Dedifferentiated amniotic fluid mesenchymal stem cell (primary cell): ENCODE measurements around the gene ITGAE.
"Not testable (repeated sequence)": the region's sequence is repeated elsewhere in the genome, so short reads cannot be mapped to it uniquely, and the experiment has no call there.

Experiments
- DNase-seq: peaks from one replicate; pipeline ENCODE4 v3.0.0-alpha.2; 2016; ENCODE audit errors: extremely low spot score

The ITGAE gene

GRCh38 chr17:3795390-3796102 lies 5.4 kb downstream of the ITGAE start:
- DNase-seq, result no peak

GRCh38 chr17:3794557-3795389 lies 6.2 kb downstream of the ITGAE start:
- no peak for DNase-seq

GRCh38 chr17:3794152-3794551 lies 6.8 kb downstream of the ITGAE start:
- DNase-seq, result not testable (repeated sequence)

DNA sequence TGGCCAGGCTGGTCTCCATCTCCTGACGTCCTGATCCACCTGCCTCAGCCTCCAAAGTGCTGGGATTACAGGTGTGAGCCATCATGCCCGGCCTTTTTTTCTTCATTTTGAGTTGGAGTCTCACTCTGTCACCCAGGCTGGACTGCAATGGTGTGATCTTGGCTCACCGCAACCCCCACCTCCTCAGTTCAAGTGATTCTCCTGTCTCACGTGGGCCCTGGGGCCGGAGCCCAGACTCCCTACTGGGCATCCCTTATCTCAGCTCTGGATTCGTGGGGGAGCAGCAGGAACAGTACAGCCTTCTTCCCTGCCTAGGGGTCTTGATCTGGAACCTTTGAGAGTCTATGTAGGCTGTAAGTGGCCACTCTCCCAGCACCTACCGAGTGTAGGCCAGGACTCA lies 7.7 kb downstream of the ITGAE start:
- DNase-seq, result not testable (repeated sequence)

- DNase-seq, result no peak
These were observed 8.5 kb downstream of the ITGAE start for GRCh38 chr17:3792481-3792880.

DNA sequence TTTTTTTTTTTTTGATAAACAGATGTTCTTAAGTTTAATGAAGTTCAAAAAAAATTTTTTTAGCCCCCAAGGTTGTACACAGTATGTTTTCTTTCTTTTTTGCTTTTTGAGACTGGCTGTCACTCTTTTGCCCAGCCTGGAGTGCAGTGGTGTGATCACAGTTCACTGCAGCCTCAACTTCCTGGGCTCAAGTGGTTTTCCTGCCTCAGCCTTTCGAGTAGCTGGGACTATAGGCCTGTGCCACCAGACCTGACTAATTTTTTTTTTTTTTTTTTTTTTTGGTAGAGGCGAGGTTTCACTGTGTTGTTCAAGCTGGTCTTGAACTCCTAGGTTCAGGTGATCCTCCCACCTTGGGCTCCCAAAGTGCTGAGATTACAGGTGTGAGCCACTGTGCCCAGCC lies 12.8 kb downstream of the ITGAE start:
- DNase-seq, result no peak

DNA sequence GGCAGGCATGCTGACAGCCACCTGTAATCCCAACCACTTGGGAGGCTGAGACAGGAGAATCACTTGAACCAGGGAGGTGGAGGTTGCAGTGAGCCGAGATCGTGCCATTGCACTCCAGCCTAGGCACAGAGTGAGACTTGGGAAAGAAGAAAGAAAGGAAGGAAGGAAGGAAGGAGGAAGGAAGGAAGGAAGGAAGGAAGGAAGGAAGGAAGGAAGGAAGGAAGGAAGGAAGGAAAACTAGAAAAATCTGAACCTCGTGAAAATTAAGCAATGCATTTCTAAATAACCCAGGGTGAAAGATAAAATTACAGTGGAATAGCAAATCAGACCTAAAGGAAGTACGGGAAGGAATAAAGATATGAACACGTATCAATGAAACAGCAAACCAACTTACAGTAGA lies 15.7 kb downstream of the ITGAE start:
- not testable (repeated sequence) for DNase-seq

DNA sequence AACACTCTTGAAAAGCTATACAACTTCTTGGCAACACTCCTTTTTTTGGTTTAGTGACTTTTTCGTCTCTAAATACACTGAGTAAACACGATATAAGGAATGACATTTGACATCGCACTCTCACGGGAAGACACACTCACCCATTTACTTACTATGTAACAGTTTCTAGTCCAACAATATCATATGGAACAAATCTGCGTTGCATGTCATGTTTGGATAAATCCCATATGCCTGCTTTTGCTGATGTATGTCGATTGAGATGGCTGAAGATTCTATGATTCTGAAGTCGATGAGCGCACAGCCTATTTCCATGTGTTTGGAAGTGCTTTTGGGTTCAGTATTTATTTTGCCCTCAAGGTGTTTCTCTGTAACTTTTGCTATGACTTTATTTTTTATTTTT lies 18.2 kb downstream of the ITGAE start:
- no peak for DNase-seq

DNA sequence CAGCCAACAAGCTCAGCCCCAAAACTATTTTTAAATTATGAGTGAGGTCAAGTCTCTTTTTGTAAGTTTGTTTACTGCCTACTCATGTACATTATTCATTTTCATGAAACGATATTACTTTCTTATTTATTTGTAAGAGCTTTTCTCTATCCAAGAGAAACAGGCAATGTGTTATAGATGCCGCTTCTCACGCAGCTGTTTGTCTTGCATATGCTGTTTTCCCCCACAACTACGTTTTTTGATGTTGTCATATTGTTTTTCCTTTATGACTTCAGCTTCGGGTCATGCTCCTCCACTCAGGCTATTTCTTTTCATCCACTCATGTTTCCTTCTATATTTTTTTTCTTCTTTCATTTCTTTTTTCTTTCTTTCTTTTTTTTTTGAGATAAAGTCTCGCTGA lies 20.0 kb downstream of the ITGAE start:
- no peak for DNase-seq

DNA sequence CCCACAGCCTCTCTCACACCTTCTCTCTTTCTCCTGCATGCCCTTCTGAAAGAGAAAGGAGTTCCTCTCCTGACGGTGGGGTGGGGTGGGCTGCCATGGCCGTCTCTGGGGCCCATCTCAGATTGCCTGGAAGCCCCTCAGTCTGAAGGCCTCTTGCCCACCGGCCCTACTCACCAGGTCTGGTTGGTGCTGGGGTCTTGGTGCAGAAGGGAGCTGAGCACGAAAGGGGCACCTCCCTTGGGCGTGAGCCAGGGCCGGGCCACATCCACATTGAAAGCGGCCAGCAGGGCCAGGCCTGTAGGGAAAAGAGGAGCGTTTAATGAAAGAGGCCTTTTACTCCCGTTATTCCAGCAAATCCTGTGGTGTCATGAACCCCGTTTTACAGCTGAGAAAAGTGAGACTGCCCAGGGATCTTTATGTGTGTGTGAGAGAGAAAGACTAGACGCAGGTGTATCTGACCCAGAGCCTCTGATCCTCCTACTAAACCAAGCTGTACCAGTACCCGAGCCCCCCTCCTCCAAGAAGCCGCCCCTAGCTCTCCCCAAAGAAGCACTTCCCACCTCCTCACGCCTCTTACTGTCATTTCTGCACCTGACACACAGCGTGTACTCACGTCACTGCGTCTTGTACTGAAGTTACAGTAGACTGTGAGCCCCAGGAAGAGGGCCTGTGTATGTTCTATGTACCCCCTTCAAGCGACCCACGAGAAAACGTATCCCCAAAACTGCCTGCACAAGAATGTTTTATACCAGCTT lies 23.4 kb downstream of the ITGAE start:
- no peak for DNase-seq

DNA sequence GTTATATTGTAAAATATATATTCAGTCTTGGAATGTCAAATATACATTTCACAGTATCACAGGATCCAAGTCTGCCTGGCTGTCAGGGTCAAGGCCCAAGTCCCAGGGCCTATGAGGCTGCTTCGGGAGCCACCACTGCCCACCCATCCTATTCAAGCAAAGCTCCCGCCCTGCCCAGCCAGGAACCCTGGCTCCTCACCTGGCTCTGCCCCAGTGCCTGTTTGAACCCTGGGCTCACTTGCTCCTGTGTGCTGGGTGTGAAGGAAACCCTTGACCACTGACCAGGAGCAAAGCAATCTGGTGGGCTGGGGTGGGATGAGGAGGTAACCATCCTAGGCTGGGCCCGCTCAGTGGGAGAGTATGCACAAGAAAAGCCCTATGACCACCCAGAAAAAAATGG lies 27.0 kb downstream of the ITGAE start:
- no peak for DNase-seq

- DNase-seq, result no peak
These were observed 27.5 kb downstream of the ITGAE start for GRCh38 chr17:3773511-3773910.

GRCh38 chr17:3772764-3773163 lies 28.2 kb downstream of the ITGAE start:
- no peak for DNase-seq

DNA sequence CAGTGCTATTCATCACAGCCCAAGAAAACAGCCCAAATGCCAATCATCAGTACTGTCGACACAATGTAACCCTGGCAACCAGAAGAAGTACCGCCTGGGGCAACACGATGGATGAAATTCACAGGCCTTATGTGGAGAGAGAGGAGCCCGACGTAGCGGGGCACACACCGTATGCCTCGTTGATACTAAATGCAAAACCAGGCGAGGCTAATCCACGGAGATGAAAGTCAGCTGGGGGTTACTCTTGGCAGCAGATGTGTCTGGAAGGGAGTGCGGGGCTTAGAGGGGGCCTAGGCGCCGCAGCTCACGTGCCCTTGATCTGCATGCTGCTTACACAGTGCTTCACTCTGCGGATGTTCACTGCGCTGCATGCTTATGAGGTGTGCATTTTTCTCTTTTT lies 29.8 kb downstream of the ITGAE start:
- no peak for DNase-seq

GRCh38 chr17:3770466-3770865 lies 30.5 kb downstream of the ITGAE start:
- no peak for DNase-seq

- no peak for DNase-seq
These were observed 32.2 kb downstream of the ITGAE start for GRCh38 chr17:3768769-3769168.

GRCh38 chr17:3768341-3768740 lies 32.6 kb downstream of the ITGAE start:
- DNase-seq, result no peak

DNA sequence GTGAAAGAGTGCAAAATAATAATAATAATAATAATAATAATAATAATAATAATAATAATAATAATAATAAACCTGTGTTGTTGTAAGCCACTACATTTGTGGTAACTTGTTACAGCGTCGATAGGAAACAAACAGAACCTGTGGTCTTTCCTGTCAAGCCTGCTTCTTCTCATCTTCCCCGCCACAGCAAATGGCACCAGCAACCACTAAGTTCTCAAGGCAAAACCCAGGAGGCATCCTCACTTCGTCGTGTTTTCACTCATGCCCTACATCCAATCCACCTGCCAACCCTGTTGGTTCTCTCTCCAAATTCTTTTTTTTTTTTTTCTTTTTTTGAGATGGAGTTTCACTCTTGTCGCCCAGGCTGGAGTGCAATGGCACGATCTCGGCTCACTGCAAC lies 34.2 kb downstream of the ITGAE start:
- no peak for DNase-seq

DNA sequence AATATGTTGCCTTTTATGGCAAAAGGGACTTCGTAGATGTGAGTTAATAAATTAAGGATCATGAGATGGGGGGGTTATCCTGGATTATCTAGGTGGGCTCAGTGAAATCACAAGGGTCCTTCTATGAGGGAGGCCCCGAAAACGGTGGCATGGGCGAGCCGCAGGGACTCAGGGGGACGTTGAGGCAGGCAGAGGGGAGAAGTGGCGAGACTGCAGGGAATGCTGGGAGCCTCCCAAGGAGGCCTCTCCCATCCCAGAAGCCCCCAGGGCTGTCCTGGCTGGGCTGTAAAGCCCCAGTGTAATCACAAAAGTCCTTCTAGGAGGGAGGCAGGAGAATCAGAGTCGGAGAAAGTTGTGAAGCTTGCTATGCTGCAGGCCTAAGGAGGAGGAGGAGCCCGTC lies 35.0 kb downstream of the ITGAE start:
- DNase-seq, result no peak

GRCh38 chr17:3763777-3764170 lies 37.2 kb downstream of the ITGAE start:
- DNase-seq, result no peak

DNA sequence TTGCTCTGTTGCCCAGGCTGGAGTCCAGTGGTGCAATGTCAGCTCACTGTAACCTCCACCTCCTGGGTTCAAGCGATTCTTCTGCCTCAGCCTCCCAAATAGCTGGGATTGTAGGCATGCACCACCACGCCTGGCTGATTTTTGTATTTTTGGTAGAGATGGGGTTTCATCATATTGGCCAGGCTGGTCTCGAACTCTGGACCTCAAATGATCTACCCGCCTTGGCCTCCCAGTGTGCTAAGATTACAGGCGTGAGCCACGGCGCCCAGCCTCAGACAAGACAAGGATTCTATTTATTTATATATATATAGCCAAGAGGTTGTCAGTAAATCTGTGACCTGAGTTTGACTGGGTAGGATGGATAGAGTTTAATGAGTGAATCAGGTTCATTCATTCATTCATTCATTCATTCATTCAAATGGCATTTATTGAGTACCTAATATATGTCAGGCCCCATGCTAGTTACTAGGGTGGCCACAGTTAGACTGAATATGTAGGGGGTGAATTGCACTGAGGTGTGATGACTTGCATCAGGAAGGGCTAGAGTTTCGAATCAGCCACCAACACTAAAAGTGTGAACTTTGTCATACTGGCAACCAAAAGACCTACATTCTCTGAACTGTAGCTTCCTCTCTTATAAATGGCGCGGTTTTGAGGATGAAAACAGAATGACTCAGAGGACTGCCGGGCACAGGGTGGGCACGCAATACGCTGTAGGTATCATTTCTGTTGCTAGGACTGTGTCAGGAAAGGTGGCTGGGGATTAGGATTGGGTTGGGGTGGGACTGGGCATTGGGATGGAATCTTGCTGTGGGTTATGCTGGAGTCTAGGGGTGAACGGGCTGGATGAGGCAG lies 37.8 kb downstream of the ITGAE start:
- DNase-seq, result no peak

DNA sequence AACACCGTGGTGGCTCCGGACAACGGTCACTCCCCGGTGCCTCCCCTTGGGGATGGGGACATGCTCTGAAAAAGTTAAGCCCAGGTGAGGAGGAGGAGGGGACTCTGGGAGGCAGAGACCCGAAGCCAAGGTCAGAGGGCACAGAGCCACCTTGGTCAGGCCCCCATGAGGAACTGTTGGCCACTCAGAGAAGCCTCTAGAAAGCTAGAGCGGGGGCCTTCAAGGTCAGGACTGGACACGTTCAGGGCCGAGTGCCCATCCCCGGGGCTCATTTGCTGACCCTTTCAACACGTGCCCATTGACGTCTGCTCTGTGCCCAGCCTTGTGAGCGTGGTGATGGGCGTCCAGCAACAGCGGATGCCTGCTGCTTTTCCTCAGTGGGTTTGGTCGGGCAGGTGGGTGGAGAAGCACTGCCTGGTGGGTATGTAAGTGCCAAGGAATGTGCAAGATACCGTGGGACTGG lies 39.0 kb downstream of the ITGAE start:
- no peak for DNase-seq
